Activated T-helper 1 cell treated with Interleukin-2 at 50 U/mL for 16 hours (primary cell): ENCODE data around the gene SPATA6L.
A peak's percentile ranks its signal among the peaks of the same experiment; 100 is the strongest.

Experiments
- DNase-seq: peaks from one replicate; pipeline ENCODE4 v3.0.0-alpha.2; 2020; ENCODE audit warnings: low read depth

SPATA6L gene

DNA sequence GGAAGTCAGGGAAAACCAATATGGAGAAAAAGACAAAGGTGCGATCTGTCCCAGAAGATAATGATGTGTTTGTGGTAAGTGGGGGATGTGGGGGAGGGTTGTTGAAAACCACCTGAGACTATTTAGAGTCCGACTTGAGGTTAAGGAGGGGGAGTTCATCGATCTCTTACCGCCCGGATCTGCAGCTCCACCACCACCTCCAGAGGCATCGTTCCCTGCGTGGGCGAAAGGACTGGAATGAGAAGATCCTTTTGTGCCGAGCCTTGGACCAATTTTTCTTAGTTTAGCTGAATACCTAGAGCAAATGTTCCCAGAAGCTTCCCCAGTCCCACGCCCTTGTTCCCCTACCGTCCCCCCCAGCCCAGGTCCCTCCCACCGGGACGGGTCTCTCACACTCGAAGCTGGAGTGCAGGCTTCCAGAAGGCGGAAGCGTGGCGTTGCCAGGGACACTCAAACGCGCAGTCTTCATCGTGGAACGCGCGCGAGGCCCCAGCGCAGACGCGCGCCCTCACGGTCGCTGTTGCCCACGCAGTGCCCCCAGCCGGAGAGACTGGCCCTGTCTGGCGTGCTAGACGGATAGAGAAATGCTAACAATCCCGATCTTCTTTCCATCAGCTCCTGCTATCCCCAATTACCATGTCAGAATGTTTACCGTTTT lies at the start of gene SPATA6L:
Gene SPATA6L (minus strand): TSS at position 439 of the 658 bp plus-strand sequence. CDS start 230 bp downstream, at position 209.
- DNase-seq: peak; percentile 16

DNA sequence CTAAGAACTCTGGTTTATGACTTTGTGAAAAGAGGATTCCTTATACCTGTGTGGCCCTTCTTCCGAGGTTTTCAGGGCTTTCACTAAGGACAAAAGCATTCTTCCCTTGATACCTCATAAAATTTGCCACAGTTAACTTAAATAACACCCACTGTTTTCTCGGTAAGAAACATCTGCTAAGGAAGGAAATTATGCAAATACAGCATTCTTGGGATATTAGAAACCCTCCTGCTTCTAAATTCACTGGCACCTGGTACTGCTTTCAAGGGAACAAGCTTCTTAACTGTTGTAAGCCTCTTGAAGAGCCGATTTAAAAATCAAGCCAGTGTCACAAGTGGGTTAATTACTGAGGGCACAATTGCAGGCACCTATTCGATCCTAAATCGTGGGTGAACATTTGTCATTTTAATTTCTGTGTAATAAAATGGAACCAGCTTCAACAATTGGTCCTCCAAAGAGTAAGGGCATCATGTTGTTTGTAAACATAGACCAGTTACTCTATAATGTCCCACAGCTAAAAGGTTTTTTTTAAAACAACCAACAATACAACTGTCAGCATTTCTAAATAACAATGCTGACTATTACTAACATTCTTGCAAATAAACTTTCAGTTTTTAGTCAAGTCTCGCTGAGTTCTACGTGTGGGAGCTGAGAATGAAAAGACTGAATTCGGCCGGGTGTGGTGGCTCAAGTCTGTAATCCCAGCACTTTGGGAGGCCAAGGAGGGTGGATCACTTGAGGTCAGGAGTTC lies 48.2 kb upstream of the SPATA6L start:
- no peak for DNase-seq

DNA sequence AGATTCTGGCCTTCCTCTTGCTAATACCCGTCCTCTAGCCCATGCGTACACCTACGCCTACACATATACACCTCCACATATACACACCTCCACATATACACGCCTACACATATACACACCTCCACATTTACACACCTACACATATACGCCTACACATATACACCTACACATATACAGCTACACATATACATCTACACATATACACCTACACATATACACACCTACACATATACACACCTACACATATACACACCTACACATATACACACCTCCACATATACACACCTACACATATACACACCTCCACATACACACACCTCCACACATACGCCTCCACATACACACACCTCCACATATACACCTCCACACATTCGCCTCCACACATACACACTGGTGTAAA lies 47.6 kb upstream of the SPATA6L start:
- DNase-seq: no peak

GRCh38 chr9:4709380-4709779 lies 43.1 kb upstream of the SPATA6L start:
- DNase-seq: no peak

DNA sequence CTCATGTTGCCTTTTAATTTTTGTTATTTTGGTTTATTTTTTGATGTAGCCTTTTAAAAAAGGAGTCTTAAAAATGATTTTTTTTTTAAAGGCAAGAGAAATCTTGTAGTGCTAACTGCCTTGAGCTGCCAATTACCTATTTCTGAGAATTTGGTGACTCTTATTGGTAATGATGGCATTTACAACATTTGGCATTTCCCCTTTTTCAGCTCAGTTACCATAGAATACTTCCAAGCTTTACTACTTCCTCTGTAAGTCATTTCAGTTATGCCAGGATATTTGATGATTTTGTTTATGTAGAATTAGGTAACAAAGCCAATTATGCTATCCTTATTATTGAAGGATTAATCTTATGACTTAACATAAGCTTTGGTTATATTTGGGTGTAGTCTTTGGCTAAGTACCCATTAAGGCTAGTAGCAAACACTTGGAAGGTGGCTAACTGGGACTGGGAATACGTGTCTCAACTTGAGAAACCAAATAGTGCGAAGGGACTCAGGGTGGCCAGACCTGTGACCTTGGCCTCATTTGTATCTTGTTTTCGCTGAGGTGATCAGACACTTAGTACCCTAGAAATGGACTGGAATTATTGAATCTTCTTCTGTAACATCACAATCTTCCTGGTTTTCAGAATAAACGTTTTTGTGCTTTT lies 40.8 kb upstream of the SPATA6L start:
- no peak for DNase-seq

DNA sequence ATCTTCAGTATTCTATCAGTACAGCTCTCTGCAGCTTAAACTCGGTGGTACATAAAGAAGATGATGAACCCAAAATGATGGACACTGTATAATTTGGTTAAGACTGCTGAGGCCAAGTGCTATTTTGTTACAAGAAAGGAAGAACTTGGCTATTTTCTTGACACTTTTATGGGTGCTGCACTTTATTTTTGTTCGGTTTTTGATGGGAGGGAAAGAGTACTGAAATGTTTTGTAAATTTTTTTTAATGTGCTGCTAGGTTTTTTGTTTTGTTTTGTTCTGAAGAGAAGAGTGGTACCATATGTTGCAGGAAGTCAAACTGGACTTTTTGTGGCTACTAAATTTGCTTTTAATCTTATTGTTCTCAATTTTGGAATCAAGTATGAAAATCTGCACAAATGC lies 39.7 kb upstream of the SPATA6L start:
- no peak for DNase-seq

- no peak for DNase-seq
Observed at GRCh38 chr9:4704129-4704528, 37.8 kb upstream of the SPATA6L start.

DNA sequence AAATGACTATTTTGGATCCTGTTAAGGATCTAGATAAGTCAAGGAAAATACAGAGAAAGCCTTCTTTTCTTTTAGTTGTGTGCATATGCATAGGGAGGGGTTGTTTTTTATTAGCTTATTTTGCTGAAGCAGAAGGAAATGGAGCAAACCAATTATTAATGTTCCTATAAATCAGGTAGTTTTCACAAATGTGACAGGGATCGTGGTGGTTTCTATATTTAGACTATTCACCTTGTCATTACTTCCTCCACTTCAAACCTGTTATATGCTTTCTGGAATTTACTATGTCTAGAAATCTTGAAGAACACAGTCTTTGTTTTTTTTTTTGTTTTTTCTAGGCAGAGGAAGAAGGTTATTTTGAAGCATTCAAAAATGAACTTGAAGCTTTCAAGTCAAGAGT lies 35.2 kb upstream of the SPATA6L start:
- no peak for DNase-seq

DNA sequence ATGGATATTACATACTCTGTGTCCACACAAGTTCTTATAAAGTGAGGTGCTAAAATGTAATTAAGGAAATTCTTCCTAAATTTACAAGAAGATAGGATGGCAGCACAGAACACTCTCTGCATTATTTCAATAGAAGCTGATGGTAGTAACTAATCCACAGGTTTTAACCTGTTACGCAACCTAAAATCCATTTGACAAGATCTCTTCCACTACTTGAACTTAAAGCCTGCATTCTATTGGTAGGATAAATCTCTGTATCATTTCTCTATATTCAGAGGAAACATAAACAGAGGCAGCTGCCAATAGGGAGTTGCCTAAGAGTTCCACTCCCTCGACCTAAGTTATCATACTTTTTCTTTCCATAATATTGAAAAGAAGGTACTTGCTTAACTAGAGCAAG lies 34.7 kb upstream of the SPATA6L start:
- no peak for DNase-seq

DNA sequence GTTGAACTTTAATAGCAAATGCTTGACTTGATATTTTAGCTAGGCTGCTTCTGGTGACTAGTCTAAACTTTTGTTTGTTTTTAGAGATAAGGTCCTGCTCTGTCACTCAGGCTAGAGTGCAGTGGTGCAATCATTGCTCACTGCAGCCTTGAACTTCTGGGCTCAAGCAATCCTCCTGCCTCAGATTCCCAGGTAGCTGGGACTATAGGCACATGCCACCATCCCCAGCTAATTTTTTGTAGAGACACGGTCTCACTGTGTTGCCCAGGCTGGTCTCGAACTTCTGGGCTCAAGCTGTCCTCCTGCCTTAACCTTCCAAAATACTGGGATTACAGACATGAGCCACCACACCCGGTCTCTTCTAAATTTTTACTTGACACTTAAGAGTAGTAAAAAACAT lies 33.8 kb upstream of the SPATA6L start:
- no peak for DNase-seq

DNA sequence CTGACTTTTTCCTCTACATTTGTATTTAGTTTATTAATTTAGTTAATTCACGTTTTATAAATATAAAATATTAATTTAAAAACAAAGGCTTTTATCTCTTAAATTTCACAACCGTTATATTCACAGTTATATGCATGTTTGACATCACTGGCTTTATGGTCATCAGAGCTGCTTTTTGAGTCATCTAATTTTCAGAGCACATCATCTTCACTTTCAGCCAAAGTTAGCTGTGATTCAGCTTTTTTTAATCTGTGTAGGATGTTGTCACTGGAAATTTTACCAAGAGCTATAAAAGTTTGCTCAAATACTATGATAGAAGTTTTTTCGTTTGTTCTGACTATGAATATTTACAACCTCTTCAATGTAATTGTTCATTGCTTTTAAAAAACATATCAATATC lies 25.5 kb upstream of the SPATA6L start:
- DNase-seq: no peak

GRCh38 chr9:4690144-4690543 lies 23.9 kb upstream of the SPATA6L start:
- DNase-seq: no peak

GRCh38 chr9:4689687-4690104 lies 23.4 kb upstream of the SPATA6L start:
- DNase-seq: no peak

DNA sequence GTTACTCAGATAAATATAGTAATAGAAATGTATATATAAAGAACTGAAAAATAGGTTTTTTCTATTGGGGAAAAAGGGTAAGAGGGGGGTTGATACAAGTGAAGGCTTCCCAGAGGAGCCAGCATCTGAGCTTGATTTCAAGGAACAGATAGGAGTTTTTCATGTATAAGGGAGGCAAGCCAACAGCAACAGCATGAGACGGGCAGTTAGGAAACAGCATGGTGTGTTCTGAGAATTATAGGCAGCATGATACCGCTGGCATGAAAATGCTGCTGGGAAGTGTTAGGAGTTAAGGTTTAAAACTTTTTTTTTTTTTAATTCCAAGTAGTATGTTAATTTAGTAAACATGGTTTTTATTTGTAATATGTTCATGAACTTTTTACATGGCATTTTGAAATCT lies 22.7 kb upstream of the SPATA6L start:
- DNase-seq: no peak

DNA sequence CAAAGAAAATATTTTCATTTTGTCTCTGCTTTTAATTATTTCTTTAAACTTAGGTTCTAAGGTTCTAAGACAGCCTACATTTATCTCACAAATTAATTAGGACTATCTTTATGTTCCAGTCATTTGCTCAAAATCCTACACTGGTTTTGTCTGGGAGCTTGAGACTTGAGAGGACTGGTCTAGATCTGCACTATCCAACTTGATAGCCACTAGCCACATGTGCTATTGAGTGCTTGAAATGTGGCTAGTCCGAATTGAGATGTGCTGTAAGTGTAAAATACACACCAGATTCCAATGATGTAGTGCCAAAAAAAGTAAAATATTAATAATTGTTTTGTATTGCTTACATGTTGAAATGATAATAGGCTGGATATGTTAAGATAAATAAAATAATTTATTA lies 20.3 kb upstream of the SPATA6L start:
- no peak for DNase-seq

DNA sequence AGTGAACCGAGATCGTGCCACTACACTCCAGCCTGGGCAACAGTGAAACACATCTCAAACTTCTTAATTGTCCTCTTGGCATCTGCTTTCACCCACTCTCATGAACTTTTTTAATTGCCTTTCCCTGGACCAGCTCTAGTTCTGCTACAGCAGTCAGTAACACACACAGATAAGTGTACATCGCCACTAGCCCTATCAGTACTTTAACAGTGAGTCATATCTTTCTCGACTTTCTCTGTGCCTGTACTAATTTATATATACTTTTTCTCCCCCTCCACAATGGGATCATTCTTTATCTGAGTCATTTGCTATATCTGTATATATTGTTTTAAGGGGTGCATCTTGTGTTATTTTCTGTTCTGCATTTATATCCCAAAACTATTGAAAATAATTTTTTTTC lies 19.8 kb upstream of the SPATA6L start:
- no peak for DNase-seq

DNA sequence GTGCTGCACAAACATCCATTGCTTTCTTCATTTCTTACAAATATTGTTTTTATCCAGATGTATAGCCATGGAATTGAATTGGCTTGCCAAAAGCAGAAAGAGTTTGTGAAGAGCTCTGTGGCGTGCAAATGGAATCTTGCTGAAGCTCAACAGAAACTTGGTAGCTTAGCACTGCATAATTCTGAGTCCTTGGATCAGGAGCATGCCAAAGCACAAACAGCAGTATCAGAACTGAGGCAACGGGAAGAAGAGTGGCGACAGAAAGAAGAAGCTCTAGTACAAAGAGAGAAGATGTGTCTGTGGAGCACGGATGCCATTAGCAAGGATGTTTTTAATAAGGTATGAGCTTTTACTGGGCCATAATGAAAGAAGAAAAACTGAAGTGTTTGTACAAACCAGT lies 18.5 kb upstream of the SPATA6L start:
- no peak for DNase-seq

DNA sequence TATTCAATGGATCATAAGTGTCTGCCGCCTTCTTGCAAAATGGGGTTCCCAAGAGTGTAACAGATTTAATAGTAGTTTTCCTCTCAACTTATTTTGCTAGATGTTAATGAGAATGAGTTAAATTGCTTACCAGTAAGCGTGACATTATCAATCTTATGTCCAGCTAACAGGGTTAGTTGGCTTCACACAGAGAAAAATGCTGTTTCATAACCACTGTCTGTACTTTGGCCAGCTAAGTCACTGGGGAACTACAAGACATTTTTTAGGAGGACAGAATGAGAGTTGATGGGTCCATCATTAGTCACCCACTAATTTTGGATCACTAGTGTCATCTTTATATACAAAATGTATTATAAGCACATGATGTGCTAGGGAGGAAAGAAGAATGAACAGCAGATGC lies 14.5 kb upstream of the SPATA6L start:
- DNase-seq: no peak

GRCh38 chr9:4680173-4680525 lies 13.9 kb upstream of the SPATA6L start:
- DNase-seq: no peak

DNA sequence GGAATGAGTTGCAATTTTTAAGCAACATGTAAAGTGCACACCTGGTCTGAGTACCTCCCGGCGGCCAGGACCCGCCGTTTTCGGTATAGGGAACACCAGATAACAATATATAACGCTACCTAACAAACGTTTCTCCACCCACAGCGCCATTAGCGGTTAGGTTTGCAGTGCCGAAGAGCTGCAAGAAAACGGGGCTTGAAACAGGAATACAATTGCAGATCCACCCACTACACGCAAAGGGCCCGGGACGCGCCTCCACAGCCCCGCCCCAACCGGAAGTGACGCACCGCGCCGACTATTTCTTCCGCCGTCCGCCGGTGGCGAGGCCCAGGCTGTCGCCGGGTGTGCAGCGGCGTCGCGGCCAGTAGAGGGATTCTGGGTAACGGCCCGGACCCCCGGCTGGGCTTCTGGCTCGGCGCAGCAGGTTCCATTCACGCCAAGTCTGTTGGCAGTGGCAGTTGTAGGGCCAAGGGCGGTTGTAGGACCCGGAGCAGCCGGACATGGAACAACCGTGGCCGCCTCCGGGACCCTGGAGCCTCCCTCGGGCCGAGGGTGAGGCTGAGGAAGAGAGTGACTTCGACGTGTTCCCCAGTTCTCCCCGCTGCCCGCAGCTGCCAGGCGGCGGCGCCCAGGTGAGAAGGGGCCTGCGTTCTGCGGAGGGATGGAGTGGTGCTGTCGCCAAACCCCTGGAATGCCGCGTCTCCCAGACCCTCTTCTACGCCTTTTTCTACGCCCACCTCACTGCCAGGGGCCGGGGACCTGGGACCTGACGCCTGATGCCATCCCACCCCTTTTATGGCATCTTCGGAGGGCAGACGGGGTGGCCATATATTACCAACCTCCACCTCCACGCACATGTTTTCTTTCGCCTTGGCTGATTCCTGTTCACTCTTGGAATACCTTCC lies 13.2 kb upstream of the SPATA6L start, which contains the start of gene CDC37L1:
Gene CDC37L1 (plus strand): TSS at position 302 of the 905 bp plus-strand sequence. CDS start 199 bp downstream, at position 501.
- DNase-seq: peak; percentile 99

DNA sequence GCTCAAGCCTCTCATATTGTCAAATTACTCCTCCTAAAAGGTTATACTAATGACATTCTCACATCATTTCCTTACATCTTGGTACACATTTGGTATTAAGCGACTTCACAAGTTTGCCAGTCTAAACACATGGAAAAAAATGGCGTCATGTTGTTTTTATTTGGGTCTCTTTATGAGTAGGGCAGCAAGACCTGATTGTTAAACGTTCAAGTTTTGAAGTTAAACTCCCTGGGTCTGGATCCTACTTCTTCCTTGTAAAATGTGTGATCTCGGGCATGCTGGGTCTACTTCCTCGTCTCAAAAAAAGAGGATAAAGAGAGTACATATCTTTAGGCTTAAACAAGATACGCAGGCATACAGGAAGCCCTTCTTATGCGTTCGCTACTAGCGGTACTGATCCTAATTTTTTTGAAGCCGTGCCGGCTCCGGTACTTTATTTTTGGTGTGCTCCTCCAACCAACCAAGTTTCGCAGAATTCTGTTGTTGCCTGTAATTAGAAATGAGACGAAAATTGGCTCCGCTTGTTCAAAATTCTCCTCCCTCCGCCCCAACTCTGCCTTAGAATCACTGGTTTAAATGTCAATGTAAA lies 12.5 kb upstream of the SPATA6L start:
- DNase-seq: peak; percentile 9

DNA sequence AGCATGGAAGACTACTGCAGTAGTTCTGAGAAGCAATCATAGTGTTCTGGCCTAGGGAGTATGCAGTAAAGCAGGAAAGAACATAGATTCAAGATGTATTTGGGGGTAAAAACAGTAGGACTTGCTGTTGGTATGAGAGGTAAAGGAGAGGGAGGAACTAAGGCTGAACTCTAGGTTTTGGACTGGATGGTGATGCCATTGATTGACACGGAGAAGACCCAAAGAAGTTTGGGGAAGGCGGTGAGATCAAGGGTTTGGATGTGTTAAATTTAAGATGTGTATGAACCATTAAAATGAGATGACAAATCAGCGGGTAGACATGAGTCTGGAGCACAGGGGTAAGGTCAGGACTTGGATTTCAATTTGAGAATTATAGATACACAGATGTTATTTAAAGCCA lies 11.1 kb upstream of the SPATA6L start:
- DNase-seq: no peak
